MCF 10A (cell line): Measurements from ENCODE around the gene PGM5. TPM values are rescaled to one million over a fixed set of nuclear protein-coding genes. Genes with fewer than 3 reads are reported as not detected.
A peak's percentile ranks its signal among the peaks of the same experiment; 100 is the strongest.
"Not testable (repeated sequence)": the region's sequence is repeated elsewhere in the genome, so short reads cannot be mapped to it uniquely, and the experiment has no call there.

Experiments
- BruUV-seq: library from RNA; stranded (reverse); fragments of 400-500 nt; replicated peaks from 2 replicates; lab custom pipeline; 2021; lab: Mats Ljungman, UMichigan
- CTCF ChIA-PET: fragments of 300-600 bp; sonication (Branson Sonifier 250); formaldehyde crosslinking; extraction: SDS; loops from one replicate; lab custom pipeline; 2021; ENCODE audit warnings: antibody characterized with exemption, inconsistent platforms; lab: Yijun Ruan, JAX
- POLR2A ChIA-PET: fragments of 300-600, 350-650 bp; sonication (Branson Sonifier 250); formaldehyde crosslinking; extraction: SDS; loops from one replicate; lab custom pipeline; 2020; ENCODE audit warnings: antibody characterized with exemption, inconsistent platforms; lab: Yijun Ruan, JAX
- DNase-seq: peaks from one replicate; pipeline ENCODE4 v3.0.0-alpha.2; 2018; ENCODE audit not compliant: unreplicated experiment
- H3K27ac Mint-ChIP-seq: one replicate; pipeline ENCODE4 v1.8.0; 2022; ENCODE audit warnings: mild to moderate bottlenecking, low read depth, mixed read lengths; ENCODE audit not compliant: unreplicated experiment
- H3K27me3 Mint-ChIP-seq: one replicate; pipeline ENCODE4 v1.8.0; 2022; ENCODE audit warnings: mixed read lengths; ENCODE audit not compliant: insufficient read depth, unreplicated experiment
- H3K36me3 Mint-ChIP-seq: one replicate; pipeline ENCODE4 v1.8.0; 2022; ENCODE audit warnings: mild to moderate bottlenecking, moderate library complexity, mixed read lengths; ENCODE audit not compliant: insufficient read depth, unreplicated experiment
- H3K4me1 Mint-ChIP-seq: one replicate; pipeline ENCODE4 v1.8.0; 2022; ENCODE audit warnings: mixed read lengths; ENCODE audit not compliant: insufficient read depth, unreplicated experiment
- H3K4me3 Mint-ChIP-seq: one replicate; pipeline ENCODE4 v1.8.0; 2022; ENCODE audit warnings: mild to moderate bottlenecking, moderate library complexity, mixed read lengths; ENCODE audit not compliant: unreplicated experiment
- H3K9me3 Mint-ChIP-seq: one replicate; pipeline ENCODE4 v1.8.0; 2022; ENCODE audit warnings: mixed read lengths; ENCODE audit not compliant: unreplicated experiment
- intact Hi-C: fragments of 100-400 bp; cut with micrococcal nuclease; formaldehyde crosslinking; loops from 2 replicates; pipeline ENCODE4 v1.14.1; 2022
- total RNA-seq: library from RNA; stranded (reverse); gene quantifications from 2 replicates; pipeline ENCODE4 v1.2.3, GENCODE V29; 2022

PGM5 gene
- total RNA-seq, 1 experiment from 2014 or later, result not detected

DNA sequence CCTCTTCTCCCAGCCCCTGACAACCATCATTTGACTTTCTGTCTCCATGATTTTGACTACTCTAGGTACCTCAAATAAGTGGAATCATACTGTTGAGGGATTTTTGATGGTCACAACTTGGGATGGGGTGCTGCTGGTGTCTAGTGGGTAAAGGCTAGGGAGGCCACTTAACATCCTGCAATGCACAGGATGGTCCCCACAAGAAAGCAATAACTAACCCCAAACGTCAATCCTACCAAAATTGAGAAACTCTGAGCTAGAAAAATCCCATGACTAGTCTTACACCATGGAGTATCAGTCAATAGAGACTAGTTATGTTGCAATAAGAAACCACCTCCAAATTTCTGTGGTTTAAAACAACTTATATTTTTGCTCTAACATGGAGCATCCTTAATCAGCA, 24.3 kb upstream of the PGM5 start:
- H3K27ac Mint-ChIP-seq, DNase-seq, intact Hi-C loops, H3K4me1 Mint-ChIP-seq, H3K36me3 Mint-ChIP-seq, POLR2A ChIA-PET, CTCF ChIA-PET, H3K27me3 Mint-ChIP-seq, BruUV-seq, H3K9me3 Mint-ChIP-seq, H3K4me3 Mint-ChIP-seq: not testable (repeated sequence)

DNA sequence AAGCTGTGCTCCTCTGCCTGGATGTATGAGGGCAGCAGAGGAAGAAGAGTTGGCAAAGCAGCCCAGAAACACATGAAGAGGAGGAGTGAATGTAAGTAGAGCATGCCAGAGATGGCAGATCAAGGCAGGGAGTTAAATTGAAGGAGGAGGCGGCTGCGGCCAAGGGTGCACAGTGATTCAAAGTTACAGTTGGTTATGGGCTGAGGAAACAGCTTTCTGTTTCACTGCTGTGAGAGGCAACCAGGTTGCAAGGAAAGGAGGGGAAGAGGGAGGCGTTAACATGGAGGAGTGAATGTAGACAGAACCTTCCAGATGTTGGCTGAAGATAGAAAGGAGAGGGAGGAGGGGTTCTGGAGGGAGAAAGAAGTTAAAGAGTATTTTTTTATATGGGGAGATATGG, 20.5 kb upstream of the PGM5 start:
- H3K27me3 Mint-ChIP-seq, intact Hi-C loops, DNase-seq, H3K27ac Mint-ChIP-seq, H3K9me3 Mint-ChIP-seq, BruUV-seq, H3K4me1 Mint-ChIP-seq, H3K4me3 Mint-ChIP-seq, POLR2A ChIA-PET, CTCF ChIA-PET, H3K36me3 Mint-ChIP-seq: not testable (repeated sequence)

DNA sequence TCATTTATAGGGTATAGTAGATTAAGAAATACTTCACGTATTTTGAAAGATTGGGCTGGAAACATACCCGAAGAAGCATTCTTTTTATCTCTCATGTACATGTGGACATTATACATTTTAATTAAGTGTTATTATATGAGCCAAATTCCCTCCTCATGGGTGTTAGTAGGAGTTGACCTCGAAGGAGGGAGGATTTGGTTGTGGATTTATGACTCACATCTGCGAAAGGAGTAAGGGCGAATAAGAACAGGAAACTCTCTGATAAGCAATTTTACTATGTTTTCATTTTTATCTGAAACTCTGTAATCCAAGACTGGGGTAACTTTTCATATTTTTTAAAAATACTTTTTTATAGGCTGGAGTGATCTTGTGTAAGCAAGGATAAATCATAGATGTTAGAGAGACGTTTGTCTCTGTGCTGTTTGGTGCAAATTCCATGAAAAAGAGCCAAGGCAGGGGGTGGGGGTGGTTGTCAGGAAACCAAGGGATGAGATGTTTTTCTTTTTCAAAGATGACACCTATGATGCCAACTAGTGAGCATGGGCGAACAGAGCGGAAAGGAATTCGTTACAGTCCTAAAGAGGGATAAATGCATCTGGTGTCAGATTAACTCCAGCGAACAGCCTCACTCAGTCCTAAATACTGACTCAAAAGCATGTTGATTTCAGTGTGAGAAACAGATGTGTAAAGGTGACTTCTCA, 19.6 kb upstream of the PGM5 start:
- CTCF ChIA-PET, DNase-seq, intact Hi-C loops, H3K9me3 Mint-ChIP-seq, POLR2A ChIA-PET, H3K27ac Mint-ChIP-seq, H3K36me3 Mint-ChIP-seq, BruUV-seq, H3K4me3 Mint-ChIP-seq, H3K27me3 Mint-ChIP-seq, H3K4me1 Mint-ChIP-seq: not testable (repeated sequence)

DNA sequence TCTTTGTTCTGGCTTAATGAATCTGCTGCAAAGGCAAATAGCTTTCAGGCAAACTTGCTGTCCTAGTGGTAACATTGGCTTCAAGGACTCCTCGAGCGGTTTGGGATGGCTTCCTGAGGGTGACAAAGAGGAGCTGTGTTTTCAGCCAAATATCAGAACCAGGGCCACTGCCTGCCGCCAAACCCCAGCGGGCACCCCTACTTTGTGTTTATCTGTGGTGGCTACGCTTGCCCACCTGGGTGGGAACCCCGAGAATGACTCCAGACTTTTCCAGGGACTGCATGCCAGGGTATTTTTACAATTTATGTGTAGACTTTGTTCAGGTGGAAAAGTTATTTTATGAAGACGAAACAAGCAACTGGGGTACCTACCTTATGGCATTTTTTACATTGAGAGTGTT, 18.4 kb upstream of the PGM5 start:
- CTCF ChIA-PET, POLR2A ChIA-PET, H3K27me3 Mint-ChIP-seq, intact Hi-C loops, H3K4me3 Mint-ChIP-seq, H3K9me3 Mint-ChIP-seq, DNase-seq, H3K27ac Mint-ChIP-seq, H3K4me1 Mint-ChIP-seq, BruUV-seq, H3K36me3 Mint-ChIP-seq: not testable (repeated sequence)

DNA sequence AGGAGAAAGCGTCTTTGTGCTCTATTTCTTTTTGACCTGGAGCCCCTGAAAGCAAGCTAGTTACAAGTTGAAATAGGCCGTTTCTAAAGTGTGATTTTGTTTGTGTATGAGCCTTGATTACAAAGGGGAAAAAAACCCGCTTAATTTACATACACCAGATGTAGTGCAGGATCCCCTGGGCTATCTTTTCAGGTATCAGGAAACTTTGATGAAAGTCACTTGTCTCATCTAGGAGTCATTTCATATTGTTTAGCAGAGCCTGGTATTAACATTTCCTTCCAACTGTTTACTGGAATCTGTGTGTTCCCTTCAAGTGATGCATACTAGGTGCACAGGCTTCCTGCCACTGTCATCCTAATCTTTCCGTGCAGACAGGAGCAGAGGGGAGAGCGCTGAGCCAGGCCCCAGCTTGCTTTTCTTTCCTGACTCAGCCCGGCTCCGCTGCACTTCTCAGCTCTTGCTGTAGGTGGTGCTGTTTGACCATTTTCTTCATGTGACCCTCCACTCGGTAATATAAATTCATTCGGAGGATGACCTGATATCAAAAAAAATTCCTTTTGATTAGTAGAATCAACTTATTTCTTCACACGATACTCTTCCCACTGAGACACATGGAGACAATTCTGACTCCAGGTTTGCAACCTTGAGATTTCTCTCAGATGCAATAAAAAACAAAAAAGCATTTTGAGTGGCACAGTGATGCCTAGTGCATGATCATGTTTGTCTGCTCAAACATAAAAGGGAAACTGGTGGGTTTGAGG, 14.0 kb upstream of the PGM5 start:
- H3K4me1 Mint-ChIP-seq, H3K27ac Mint-ChIP-seq, H3K4me3 Mint-ChIP-seq, H3K27me3 Mint-ChIP-seq, DNase-seq, BruUV-seq, POLR2A ChIA-PET, H3K36me3 Mint-ChIP-seq, intact Hi-C loops, H3K9me3 Mint-ChIP-seq: not testable (repeated sequence)
- CTCF ChIA-PET, result interaction anchor here (0.6 to 1.2 kb wide), 6 partner anchors 166 to 658 kb away, joined by 3 to 9 read pairs (median 4); no protein-coding TSS in a partner anchor

DNA sequence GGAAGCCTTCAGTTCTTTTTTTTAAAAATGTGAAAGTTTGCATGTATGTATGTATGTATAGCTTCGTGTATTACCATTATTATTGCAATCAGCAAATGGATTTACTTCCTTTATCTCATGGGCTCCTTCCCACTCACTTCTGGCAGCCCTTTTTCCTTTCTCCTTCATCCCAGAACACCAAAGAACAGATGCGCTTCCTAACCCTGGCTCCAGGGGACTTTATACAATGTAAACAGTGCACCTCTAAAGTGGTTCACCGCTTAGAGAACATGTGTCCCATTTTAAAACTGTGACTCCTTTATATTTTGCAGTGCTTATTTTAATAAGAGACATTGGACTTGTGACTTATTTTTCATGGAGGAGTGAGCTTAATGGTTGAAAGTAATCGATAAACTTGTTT, 13.2 kb upstream of the PGM5 start:
- POLR2A ChIA-PET, H3K4me1 Mint-ChIP-seq, BruUV-seq, H3K36me3 Mint-ChIP-seq, H3K27me3 Mint-ChIP-seq, intact Hi-C loops, DNase-seq, H3K9me3 Mint-ChIP-seq, H3K4me3 Mint-ChIP-seq, H3K27ac Mint-ChIP-seq: not testable (repeated sequence)
- CTCF ChIA-PET, result interaction anchor here (0.6 to 1.2 kb wide), 13 partner anchors 150 to 810 kb away, joined by 3 to 9 read pairs (median 4); no protein-coding TSS in a partner anchor

DNA sequence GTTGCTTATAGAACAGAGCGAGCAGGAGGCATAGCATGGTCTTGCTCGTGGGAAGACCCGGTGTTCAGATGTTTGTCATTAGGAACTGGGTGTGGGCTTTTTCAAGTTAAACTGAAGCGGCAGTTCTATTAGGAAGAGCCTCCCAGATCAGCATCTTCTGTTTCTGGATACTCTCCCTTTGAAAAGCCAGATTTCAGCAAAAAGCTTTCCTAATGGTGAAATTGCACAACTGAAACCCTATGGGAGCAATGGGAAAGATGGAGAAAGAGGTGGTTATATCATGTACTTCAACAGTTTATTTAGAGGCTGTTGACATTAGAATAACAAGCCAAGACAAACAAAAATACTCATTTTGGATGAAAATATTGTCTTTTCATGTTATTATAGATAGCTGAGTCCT, 12.4 kb upstream of the PGM5 start:
- DNase-seq, POLR2A ChIA-PET, H3K27ac Mint-ChIP-seq, H3K36me3 Mint-ChIP-seq, H3K4me1 Mint-ChIP-seq, H3K4me3 Mint-ChIP-seq, intact Hi-C loops, BruUV-seq, H3K9me3 Mint-ChIP-seq: not testable (repeated sequence)
- H3K27me3 Mint-ChIP-seq, result peaks cover 17% of the 10 kb centered on the region
- CTCF ChIA-PET, result interaction anchor here (0.9 to 1.0 kb wide), 2 partner anchors 152 to 162 kb away, joined by 3 to 4 read pairs; no protein-coding TSS in a partner anchor

DNA sequence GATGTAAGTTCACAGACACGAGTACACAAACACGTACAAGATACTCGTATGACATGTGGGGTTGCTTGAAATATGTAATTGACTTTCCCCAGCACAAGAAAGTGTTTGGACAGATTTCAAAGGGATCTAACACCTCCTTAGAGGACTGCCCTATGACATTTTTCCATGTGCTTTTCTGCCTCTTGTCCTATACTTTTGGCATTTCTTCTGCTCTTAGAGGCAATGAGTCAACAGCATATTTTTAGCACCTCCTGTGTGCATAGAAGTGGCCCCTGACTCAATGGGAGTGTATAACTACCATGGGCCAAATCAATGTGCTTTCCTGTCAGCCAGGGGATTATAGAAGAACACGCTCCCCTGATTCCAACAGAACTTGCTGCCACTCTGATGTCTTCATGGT, 4.7 kb upstream of the PGM5 start:
- BruUV-seq, H3K9me3 Mint-ChIP-seq, H3K4me3 Mint-ChIP-seq, POLR2A ChIA-PET, CTCF ChIA-PET, H3K27ac Mint-ChIP-seq, DNase-seq, H3K36me3 Mint-ChIP-seq, intact Hi-C loops, H3K4me1 Mint-ChIP-seq: not testable (repeated sequence)
- peaks cover 24% of the 10 kb centered on the region for H3K27me3 Mint-ChIP-seq

DNA sequence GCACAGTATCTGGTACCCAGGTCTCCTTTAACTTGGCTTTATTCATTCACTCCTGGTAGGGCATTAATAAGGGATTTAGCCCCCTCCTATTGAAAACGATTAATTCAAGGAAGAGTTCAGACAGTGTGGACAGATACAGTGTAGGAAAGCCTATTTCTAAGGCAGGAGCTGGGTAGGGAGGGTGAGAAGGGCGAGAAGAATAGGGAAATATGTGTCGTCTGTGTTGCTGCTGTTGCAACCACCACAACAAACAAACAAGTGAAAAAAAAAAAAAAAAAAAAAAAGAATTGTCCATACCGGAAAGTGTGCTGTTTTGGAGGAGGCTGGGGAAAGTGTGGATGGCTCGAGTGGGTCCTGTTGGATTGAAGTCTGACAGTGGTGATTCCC, 425 bp upstream of the PGM5 start:
- BruUV-seq, CTCF ChIA-PET, H3K4me1 Mint-ChIP-seq, DNase-seq, H3K9me3 Mint-ChIP-seq, intact Hi-C loops, POLR2A ChIA-PET, H3K27ac Mint-ChIP-seq, H3K36me3 Mint-ChIP-seq: not testable (repeated sequence)
- peak overlapping the region; percentile 54 for H3K4me3 Mint-ChIP-seq
- H3K27me3 Mint-ChIP-seq, result peaks cover 26% of the 10 kb centered on the region
